Activated T-cell treated with anti-CD3 and anti-CD28 coated beads for 48 hours (primary cell): Measurements from ENCODE around the gene MCEE.
"Not testable (repeated sequence)": the region's sequence is repeated elsewhere in the genome, so short reads cannot be mapped to it uniquely, and the experiment has no call there.

Experiments used
- DNase-seq: peaks from one replicate; pipeline ENCODE4 v3.0.0-alpha.2; 2020; ENCODE audit warnings: low read depth

Gene MCEE

GRCh38 chr2:71126957-71127356 is 3.1 kb downstream of the MCEE start:
- no peak for DNase-seq

DNA sequence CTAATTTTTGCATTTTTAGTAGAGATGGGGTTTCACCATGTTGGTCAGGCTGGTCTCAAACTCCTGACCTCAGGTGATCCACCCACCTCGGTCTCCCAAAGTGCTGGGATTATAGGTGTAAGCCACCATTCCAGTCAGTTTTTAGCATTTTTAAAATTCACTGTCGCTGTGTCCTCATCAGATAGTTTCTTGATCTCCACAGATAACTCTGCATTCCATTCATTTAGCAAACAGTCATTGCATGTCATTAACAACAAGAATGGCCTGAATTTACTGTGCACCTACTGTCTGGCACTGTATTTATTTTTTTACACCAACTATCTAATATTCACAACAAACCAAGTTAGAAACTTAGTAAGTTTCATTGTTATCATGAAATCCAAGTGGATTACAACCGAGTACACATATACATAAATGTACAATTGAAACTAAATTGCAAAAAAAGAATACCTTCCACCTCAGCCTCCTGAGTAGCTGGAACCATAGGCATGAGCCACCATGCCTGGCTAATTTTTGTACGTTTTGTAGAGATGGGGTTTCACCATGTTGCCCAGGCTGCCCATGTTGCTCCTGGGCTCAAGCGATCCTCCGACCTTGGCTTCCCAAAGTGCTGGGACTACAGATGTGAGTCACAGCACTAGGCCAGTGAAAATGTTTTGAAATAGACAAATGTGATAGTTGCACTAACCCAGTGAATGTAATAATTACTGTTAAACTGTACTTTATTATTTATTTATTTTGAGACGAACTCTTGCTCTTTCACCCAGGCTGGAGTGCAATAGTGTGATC is 4.3 kb downstream of the MCEE start:
- DNase-seq: no peak

GRCh38 chr2:71122387-71123298 is 7.4 kb downstream of the MCEE start:
- no peak for DNase-seq

DNA sequence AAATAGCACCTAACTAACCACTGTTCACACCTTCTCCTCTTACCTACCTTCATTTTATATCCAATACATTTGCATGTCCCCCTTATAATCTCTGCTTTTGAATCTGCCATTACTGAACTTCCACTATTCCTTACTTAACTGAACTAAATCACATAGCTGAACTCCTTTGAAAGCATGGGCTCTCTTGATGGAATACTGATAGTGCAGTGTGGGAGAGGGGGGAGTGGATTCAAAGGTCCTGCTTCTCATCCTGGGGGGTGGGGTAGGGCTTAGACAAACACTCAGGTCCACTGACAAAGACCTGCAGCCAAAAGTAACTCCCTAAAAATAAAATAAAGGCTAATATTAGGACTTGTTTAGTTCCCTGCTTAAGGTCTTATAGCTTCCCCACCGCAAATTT is 8.6 kb downstream of the MCEE start:
- DNase-seq: no peak

- DNase-seq: no peak
These were observed 9.8 kb downstream of the MCEE start for GRCh38 chr2:71120195-71120594.

DNA sequence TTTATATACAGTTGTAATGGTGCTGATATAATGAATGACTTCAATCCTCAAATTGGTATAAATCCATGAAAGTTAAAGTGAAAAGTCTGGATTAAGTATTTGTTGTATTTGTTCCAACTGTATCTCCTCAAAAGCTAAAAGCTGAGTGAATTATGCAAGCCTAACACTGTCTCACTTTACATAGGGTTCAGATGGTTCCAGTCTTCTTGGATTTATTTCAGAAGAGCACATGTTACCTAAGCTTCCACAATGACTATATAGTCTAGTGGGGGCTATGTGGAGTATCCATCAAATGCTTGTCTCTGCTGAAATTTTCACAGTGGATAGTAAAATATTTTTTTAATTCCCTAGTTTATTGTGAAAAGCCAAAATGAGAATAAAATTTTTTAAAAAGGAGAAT is 13.0 kb downstream of the MCEE start:
- no peak for DNase-seq

DNA sequence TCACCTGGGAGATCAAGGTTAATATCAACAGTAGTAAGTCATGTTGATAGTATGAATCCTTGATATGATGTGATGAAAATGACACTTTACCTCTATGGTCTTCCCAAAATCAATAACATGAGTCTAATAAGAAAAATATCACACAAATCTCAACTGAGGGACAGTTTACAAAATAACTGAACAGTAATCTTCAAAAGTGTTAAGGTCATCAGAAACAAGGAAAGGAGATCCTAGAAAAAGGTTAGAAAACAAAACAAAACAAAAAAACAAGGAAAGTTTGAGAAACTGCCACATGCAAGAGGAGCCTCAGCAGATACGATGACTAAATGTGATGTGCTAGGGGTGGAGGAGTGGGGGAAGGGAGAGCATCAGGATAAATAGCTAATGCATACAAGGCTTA is 16.2 kb downstream of the MCEE start:
- no peak for DNase-seq

DNA sequence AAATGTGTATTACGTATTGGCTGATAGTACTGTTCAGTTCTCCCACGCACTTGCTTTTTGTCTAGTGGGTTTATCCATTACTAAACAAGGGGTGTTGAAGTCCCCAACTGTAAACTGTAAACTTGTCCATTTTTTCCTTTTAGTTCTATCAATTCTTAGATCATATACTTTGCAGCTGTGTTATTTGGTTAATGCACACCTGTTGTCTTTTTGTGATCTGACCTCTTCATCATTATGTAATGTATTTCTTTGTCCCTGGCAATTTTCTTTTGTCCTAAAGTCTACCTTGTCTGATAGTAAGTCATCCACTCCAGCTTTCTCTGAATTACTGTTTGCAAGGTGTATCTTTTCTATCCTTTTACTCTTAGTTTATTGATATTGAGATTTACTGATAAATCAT is 21.9 kb downstream of the MCEE start:
- DNase-seq: no peak

DNA sequence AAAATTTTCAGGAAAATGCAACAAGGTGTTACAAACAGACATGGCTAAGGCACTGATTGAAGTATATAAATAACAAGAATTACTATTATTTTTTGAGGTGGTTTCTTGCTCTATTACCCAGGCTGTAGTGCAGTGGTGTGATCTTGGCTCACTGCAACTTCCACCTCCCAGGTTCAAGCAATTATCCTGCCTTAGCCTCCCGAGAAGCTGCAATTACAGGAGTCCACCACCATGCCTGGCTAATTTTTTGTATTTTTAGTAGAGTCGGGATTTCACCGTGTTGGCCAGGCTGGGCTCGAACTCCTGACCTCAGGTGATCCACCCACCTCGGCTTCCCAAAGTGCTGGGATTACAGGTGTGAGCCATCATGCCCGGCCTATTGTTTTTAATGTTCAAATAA is 23.6 kb downstream of the MCEE start:
- not testable (repeated sequence) for DNase-seq

DNA sequence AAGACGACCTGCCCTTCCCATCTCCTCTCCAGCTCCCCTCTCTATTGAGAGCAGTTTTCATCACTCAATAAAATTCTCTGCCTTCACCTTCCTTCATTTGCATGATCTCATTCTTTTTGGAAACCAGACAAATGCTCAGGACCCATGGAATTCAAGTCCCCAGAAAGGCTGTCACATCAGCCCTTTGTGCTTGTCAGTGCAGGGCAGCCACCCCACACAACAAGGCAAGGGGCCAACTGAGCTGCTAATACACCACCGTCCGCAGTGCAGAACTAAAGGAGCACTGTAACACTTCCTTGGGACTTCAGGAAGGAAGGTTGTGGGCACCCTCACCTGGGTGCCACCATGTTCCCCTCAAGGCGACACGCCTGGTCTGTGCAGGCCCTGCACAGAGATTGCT is 26.2 kb downstream of the MCEE start:
- DNase-seq: no peak

DNA sequence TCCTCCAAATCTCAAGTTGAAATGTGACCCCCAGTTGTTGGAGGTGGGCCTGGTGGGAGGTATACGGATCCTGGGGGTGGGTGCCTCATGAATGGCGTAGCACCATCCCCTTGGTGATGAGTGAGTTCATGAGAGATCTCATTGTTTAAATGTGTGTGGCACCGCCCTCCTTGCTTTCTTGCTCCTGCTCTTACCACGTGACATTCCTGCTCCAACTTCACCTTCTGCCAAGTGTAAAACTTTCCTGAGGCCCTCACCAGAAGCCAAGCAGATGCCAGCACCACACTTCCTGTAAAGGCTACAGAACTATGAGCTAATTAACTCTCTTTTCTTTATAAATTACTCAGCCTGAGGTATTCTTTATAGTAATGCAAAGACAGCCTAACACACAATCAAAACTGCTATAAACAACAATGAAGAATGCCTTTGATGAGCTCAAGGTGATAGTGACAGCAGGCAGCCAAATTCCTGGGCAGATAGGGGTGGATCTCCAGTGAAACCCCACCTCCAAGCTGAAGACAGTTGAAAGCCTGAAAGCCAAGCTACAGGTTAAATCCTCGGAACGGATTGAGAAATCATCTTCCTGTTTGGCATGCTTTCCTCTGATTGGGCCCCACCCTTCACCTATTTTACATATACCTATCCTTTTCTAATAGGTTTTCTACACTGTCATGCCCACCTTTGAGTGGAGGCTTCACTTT is 26.9 kb downstream of the MCEE start:
- DNase-seq: no peak

DNA sequence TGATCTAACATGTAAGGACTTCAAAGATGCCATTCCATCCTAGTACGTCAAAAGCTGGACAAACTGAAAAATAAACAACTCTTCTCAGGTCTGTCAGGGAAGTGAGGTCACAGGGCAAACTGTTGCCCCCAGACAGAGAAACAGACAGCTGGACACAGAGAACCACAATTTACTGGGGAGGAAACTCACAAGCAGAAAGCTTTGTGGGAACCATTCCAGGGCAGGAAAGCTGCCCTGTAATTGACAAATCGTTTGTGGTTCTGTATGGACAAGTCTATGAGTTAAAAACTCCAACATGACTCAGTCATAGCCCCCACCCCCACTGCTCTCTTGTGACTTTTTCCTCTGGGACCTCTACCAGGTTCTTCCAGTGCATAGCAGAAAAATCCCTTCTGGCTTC is 28.4 kb downstream of the MCEE start:
- DNase-seq: no peak

GRCh38 chr2:71100195-71100964 is 29.6 kb downstream of the MCEE start:
- peak; percentile 22 for DNase-seq

- DNase-seq: not testable (repeated sequence)
These were observed 37.4 kb downstream of the MCEE start for GRCh38 chr2:71092491-71093260.

DNA sequence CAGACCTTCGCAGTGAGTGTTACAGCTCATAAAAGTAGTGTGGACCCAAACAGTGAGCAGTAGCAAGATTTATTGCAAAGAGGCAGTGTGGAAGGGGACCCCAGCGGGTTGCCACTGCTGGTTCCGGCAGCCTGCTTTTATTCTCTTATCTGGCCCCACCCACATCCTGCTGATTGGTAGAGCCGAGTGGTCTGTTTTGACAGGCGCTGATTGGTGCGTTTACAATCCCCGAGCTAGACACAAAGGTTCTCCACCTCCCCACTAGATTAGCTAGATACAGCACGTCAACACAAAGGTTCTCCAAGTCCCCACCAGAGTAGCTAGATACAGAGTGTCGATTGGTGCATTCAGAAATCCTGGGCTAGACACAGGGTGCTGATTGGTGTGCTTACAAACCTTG is 38.2 kb downstream of the MCEE start:
- not testable (repeated sequence) for DNase-seq

DNA sequence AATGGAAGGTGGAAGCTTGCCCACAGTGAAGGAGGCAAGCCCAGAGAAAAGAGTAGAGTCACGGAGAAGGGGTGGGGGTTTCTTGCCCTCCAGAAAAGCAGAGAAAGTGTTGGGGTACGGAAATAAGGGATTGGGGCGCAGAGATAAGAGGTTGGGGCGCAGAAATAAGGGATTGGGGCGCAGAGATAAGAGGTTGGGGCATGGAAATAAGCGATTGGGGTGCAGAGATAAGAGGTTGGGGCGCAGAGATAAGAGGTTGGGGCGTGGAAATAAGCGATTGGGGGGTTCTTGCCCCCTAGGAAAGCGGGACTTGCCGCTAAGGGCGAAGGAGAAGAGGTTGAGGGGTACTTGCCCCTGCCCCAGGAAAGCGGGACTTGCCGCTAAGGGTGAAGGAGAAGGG is 40.6 kb downstream of the MCEE start:
- not testable (repeated sequence) for DNase-seq

DNA sequence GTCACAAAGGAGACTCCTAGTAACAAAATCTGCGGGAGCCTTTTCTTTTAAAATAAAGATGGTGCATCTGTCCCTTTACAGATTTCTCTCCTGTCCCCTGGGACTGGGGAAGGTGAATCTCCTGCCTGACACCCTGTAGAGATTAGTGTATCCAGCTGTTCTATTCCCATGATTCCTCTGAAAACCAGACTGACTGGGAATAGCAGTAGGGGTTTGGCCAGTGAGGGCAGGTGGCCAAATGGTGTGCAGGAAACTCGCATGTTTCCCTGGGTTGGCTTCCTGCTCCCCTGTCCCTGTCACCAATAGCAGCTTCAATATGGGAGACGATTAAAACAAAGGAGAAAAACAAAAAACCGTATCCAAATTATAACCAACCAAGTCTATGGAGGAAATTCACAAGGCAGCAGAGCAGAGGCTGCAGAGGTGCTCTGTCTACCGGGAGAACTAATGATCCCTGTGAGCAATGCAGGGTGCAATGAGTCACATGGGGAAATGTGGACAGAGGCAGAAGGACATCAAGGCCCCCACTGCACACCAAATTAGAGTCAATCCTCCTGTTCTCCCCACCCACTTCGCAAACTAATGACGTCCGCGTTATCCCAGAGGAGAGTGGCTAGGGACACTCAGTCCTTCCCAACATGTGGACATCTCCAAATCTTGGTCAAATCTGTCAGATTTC is 44.6 kb downstream of the MCEE start:
- DNase-seq: not testable (repeated sequence)

GRCh38 chr2:71083752-71084312 is 46.2 kb downstream of the MCEE start:
- DNase-seq: not testable (repeated sequence)

GRCh38 chr2:71083297-71083696 is 46.7 kb downstream of the MCEE start:
- DNase-seq: not testable (repeated sequence)
